OCI-LY3 (cell line): ENCODE data around the gene RAD18.

ENCODE experiments used
- CTCF ChIP-seq: fragments of 200-600, 300-600 bp; sonication (generic); IDR thresholded peaks from 2 replicates; pipeline ENCODE4 v1.5.1; 2014; ENCODE audit warnings: antibody characterized with exemption, low read length, low read depth
- EZH2phosphoT487 ChIP-seq: fragments of 200-600 bp; shearing (Covaris generic); IDR thresholded peaks from 2 replicates; pipeline ENCODE4 v1.6.1; 2018; ENCODE audit warnings: antibody characterized with exemption, mixed run types, low read depth

GRCh38 chr3:8827641-8828040, 135.6 kb downstream of the RAD18 start:
- no peak for TF ChIP-seq CTCF
- no peak for TF ChIP-seq EZH2phosphoT487
